Measurements from ENCODE around the gene PALLD. TPM values are rescaled to one million over a fixed set of nuclear protein-coding genes. Genes with fewer than 3 reads are reported as not detected.

PALLD gene
- total RNA-seq, 4 donors from 2014 or later = 1,903 to 3,507 (median 2,130) TPM

DNA sequence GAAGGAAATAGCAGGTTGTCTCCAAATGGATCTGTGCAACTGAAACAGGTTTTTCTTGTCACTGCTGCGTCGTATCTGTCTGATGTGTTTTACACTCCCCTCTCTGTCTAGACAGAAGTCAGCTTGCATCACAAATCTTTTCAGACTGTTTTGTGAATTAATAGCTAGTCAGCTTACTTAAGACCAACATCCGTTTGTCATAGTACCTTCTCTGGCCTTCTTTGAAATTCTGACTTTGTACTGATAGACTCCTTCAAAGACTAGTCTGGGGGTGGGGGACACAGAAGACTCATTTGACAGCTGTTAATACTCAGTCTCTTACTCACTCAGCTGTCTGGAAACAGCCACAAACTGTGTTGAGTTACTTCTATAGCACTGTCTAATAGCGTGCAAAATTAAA lies 197.8 kb downstream of the PALLD start:
- Histone ChIP-seq H3K4me1 (peaks cover 0 to 6% (median 0%) of the 10 kb centered on the region in 4 donors), H3K36me3 (no peaks in the 10 kb centered on the region), H3K9me3 (no peaks in the 10 kb centered on the region), H3K4me3 (no peak overlapping the region), H3K27ac (replicated peaks in 1 of 4) (no peak overlapping the region), H3K27me3 (no peaks in the 10 kb centered on the region)
- TF ChIP-seq, protein P1, sequence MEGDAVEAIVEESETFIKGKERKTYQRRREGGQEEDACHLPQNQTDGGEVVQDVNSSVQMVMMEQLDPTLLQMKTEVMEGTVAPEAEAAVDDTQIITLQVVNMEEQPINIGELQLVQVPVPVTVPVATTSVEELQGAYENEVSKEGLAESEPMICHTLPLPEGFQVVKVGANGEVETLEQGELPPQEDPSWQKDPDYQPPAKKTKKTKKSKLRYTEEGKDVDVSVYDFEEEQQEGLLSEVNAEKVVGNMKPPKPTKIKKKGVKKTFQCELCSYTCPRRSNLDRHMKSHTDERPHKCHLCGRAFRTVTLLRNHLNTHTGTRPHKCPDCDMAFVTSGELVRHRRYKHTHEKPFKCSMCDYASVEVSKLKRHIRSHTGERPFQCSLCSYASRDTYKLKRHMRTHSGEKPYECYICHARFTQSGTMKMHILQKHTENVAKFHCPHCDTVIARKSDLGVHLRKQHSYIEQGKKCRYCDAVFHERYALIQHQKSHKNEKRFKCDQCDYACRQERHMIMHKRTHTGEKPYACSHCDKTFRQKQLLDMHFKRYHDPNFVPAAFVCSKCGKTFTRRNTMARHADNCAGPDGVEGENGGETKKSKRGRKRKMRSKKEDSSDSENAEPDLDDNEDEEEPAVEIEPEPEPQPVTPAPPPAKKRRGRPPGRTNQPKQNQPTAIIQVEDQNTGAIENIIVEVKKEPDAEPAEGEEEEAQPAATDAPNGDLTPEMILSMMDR (IDR thresholded peaks at IDR 0.05) = no peak
- peak in 1 of 2 donors; percentile 35 for TF ChIP-seq POLR2AphosphoS5 (IDR thresholded peaks at IDR 0.05)
- 84% methylated on average over 4 of the region's 4 CpGs for WGBS
- intact Hi-C loops (cut with DNase I) = loop anchor here (5.0 kb wide), 1 partner anchor 112 kb away; no protein-coding TSS in a partner anchor
- no peak for DNase-seq (ENCODE audit: extremely low spot score)

GRCh38 chr4:168695288-168695687 lies 198.4 kb downstream of the PALLD start:
- no peak for DNase-seq (ENCODE audit: extremely low spot score)
- Histone ChIP-seq H3K4me3 (no peak overlapping the region), H3K27ac (replicated peaks in 1 of 4) (no peak overlapping the region), H3K9me3 (no peaks in the 10 kb centered on the region), H3K4me1 (peaks cover 0 to 6% (median 0%) of the 10 kb centered on the region in 4 donors), H3K36me3 (no peaks in the 10 kb centered on the region), H3K27me3 (no peaks in the 10 kb centered on the region)
- no peak for TF ChIP-seq POLR2AphosphoS5 (IDR thresholded peaks at IDR 0.05)
- intact Hi-C loops (cut with DNase I) = loop anchor here (5.0 kb wide), 1 partner anchor 113 kb away; no protein-coding TSS in a partner anchor
- 71% methylated on average over 2 of the region's 2 CpGs for WGBS

DNA sequence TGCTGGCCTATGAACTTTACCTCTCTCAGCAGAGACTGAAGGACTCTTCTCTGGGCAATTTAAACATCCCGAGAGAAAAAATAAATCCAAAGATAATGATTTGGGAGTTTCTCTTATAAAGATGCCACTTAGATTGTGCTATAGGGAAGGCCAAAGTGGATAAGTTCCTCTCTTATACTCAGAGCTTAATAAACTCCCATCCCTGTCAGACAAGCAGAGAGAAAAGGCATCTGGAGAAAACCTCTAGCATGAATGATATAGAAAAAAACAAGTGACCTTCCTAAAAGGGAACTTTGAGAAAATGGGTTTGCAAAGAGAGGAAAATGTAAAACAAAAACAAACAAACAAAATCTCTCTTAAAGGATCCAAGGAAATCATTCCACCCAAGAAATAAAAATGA lies 199.4 kb downstream of the PALLD start:
- DNase-seq (ENCODE audit: extremely low spot score) = no peak
- H3K36me3 ChIP-seq = no peaks in the 10 kb centered on the region
- peaks cover 0 to 6% (median 0%) of the 10 kb centered on the region in 4 donors for H3K4me1 ChIP-seq
- H3K9me3 ChIP-seq = no peaks in the 10 kb centered on the region
- H3K4me3 ChIP-seq = no peak overlapping the region
- intact Hi-C loops (cut with DNase I) = loop anchor here (5.0 kb wide), 1 partner anchor 114 kb away; no protein-coding TSS in a partner anchor
- TF ChIP-seq EP300 (IDR thresholded peaks at IDR 0.05) = no peak
- TF ChIP-seq, protein P1 (IDR thresholded peaks at IDR 0.05) = no peak
- no peak for TF ChIP-seq POLR2A (IDR thresholded peaks at IDR 0.05; ENCODE audit: low read depth)
- 81% methylated on average over 1 of the region's 1 CpG for WGBS
- H3K27me3 ChIP-seq = no peaks in the 10 kb centered on the region
- H3K27ac ChIP-seq (replicated peaks in 1 of 4) = no peak overlapping the region

DNA sequence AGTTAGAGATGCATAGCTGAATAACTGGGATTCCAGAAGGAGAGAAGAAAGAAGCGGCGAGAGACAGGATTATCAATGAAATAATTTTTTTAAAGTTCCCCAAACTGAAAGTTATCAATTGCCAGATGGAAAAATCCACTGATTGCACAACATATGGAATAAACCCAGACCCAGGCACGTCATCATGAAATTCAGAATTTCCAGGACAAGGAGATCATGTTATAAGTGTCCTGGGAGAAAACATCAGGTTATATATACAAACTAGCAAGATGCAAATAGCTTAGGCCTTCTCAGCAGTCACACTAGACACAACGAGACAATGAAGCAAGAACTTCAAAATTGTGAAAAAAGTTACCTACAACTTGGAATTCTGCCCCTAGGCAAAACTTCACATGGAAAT lies 200.0 kb downstream of the PALLD start:
- H3K4me3 ChIP-seq = no peak overlapping the region
- intact Hi-C loops (cut with DNase I) = loop anchor here (5.0 kb wide), 1 partner anchor 115 kb away; no protein-coding TSS in a partner anchor
- no peak for TF ChIP-seq POLR2A (IDR thresholded peaks at IDR 0.05; ENCODE audit: low read depth)
- no peak for TF ChIP-seq POLR2AphosphoS5 (IDR thresholded peaks at IDR 0.05)
- no peak for TF ChIP-seq EP300 (IDR thresholded peaks at IDR 0.05)
- TF ChIP-seq, protein P1 (IDR thresholded peaks at IDR 0.05) = no peak
- DNase-seq (ENCODE audit: extremely low spot score) = no peak
- no peaks in the 10 kb centered on the region for H3K36me3 ChIP-seq
- H3K27me3 ChIP-seq = no peaks in the 10 kb centered on the region
- peaks cover 0 to 3% (median 0%) of the 10 kb centered on the region in 4 donors for H3K4me1 ChIP-seq
- 97% methylated on average over 4 of the region's 4 CpGs for WGBS
- no peak overlapping the region for H3K27ac ChIP-seq (replicated peaks in 1 of 4)
- H3K9me3 ChIP-seq = no peaks in the 10 kb centered on the region

- Histone ChIP-seq H3K36me3 (no peaks in the 10 kb centered on the region), H3K4me3 (no peak overlapping the region), H3K4me1 (no peaks in the 10 kb centered on the region), H3K9me3 (no peaks in the 10 kb centered on the region), H3K27me3 (no peaks in the 10 kb centered on the region), H3K27ac (replicated peaks in 1 of 4) (no peak overlapping the region)
- no peak for DNase-seq (ENCODE audit: extremely low spot score)
- TF ChIP-seq POLR2AphosphoS5 (IDR thresholded peaks at IDR 0.05) = no peak
- TF ChIP-seq POLR2A (IDR thresholded peaks at IDR 0.05; ENCODE audit: low read depth) = no peak
- TF ChIP-seq EP300 (IDR thresholded peaks at IDR 0.05) = no peak
- TF ChIP-seq, protein P1 (IDR thresholded peaks at IDR 0.05) = no peak
- 90% methylated on average over 3 of the region's 3 CpGs for WGBS
- intact Hi-C loops (cut with DNase I) = loop anchor here (5.0 kb wide), 1 partner anchor 117 kb away; no protein-coding TSS in a partner anchor
These were observed 202.5 kb downstream of the PALLD start for GRCh38 chr4:168699224-168699878.
